Measurements from ENCODE around the gene AP2M1.

AP2M1 gene

GRCh38 chr3:184228376-184229137, 53.9 kb downstream of the AP2M1 start:
- no peak for DNase-seq (ENCODE audit: low read depth)

GRCh38 chr3:184229394-184230080, 54.9 kb downstream of the AP2M1 start, which contains the start of gene VWA5B2:
Gene VWA5B2 (plus strand): TSS chr3:184229585. CDS start chr3:184230529, 944 bp downstream.
- peak; percentile 41 for DNase-seq (ENCODE audit: low read depth)

- no peak for DNase-seq (ENCODE audit: low read depth)
Measured at GRCh38 chr3:184230081-184230602, 55.5 kb downstream of the AP2M1 start.

- no peak for DNase-seq (ENCODE audit: low read depth)
Measured at GRCh38 chr3:184230603-184231528, 56.2 kb downstream of the AP2M1 start.

- no peak for DNase-seq (ENCODE audit: low read depth)
Measured at GRCh38 chr3:184231671-184232070, 57.0 kb downstream of the AP2M1 start.

- DNase-seq (ENCODE audit: low read depth) = no peak
Measured at GRCh38 chr3:184233127-184233843, 58.6 kb downstream of the AP2M1 start.

Measured in stimulated activated CD8-positive, alpha-beta memory T cell treated with anti-CD3 and anti-CD28 coated beads, Interleukin-7, amount 100 ng/mL, for 24 hours (primary cell).